K562 (cell line): ENCODE measurements around the gene FUCA2. TPM values are rescaled to one million over a fixed set of nuclear protein-coding genes. Genes with fewer than 3 reads are reported as not detected.
A peak's percentile ranks its signal among the peaks of the same experiment; 100 is the strongest.

ENCODE experiments used
- DMBX1 ChIP-seq: fragments of 250-450 bp; sonication (Bioruptor Pico); IDR thresholded peaks from 2 replicates; pipeline ENCODE4 v1.8.0; 2022; ENCODE audit warnings: inconsistent platforms, mild to moderate bottlenecking, moderate library complexity, borderline replicate concordance
- FIP1L1 ChIP-seq: fragments of 200-400 bp; formaldehyde crosslinking; IDR thresholded peaks from 2 replicates; pipeline ENCODE4 v1.6.1; 2018; ENCODE audit warnings: mild to moderate bottlenecking, low read depth, low read length; ENCODE audit not compliant: poor library complexity, severe bottlenecking
- FOSL1 ChIP-seq: fragments of 200-800 bp; sonication (Bioruptor generic); conservative IDR thresholded peaks from 2 replicates; pipeline ENCODE4 v1.6.1; 2016; ENCODE audit warnings: missing genetic modification characterization, missing compliant biosample characterization
- GTF2F1 ChIP-seq: IDR thresholded peaks from 2 replicates; pipeline ENCODE4 v1.6.1; 2011; ENCODE audit warnings: low read depth, low read length, improper control_type of control experiment
- HNRNPH1 ChIP-seq: fragments of 200-400 bp; formaldehyde crosslinking; optimal IDR thresholded peaks from 2 replicates; pipeline ENCODE3; 2017; ENCODE audit warnings: low read depth, mild to moderate bottlenecking, low read length, moderate library complexity
- ILK ChIP-seq: fragments of 450-650 bp; IDR thresholded peaks from 2 replicates; pipeline ENCODE4 v1.6.1; 2016; ENCODE audit warnings: missing genetic modification characterization, low read depth, mild to moderate bottlenecking, missing compliant biosample characterization, moderate library complexity, borderline replicate concordance
- KAT2B ChIP-seq: IDR thresholded peaks from one replicate; pipeline ENCODE4 v1.6.1; 2012; ENCODE audit warnings: low read depth, mild to moderate bottlenecking, control low read depth, inconsistent platforms, low read length, moderate library complexity
- KLF1 ChIP-seq: fragments of 450-650 bp; IDR thresholded peaks from 2 replicates; pipeline ENCODE4 v1.6.1; 2016; ENCODE audit warnings: missing genetic modification characterization, missing compliant biosample characterization
- LCOR ChIP-seq: sonication (generic); formaldehyde crosslinking; IDR thresholded peaks from 2 replicates; pipeline ENCODE4 v1.8.0; 2022; ENCODE audit warnings: mild to moderate bottlenecking, missing genetic modification reagents
- MTA3 ChIP-seq: fragments of 450-650 bp; formaldehyde crosslinking; IDR thresholded peaks from 2 replicates; pipeline ENCODE4 v1.6.1; 2017; ENCODE audit warnings: mild to moderate bottlenecking, borderline replicate concordance
- NFIC ChIP-seq: fragments of 450-650 bp; IDR thresholded peaks from 2 replicates; pipeline ENCODE4 v1.6.1; 2017; ENCODE audit warnings: mild to moderate bottlenecking, inconsistent platforms
- PML ChIP-seq: IDR thresholded peaks from 2 replicates; pipeline ENCODE4 v1.6.1; 2012; ENCODE audit warnings: low read length, inconsistent platforms
- POLR2G ChIP-seq: fragments of 200-400 bp; formaldehyde crosslinking; IDR thresholded peaks from 2 replicates; pipeline ENCODE4 v1.6.1; 2017; ENCODE audit warnings: low read depth, mild to moderate bottlenecking, antibody characterized with exemption, low read length, moderate library complexity
- RBBP5 ChIP-seq: fragments of 200-600 bp; sonication (generic); IDR thresholded peaks from 2 replicates; pipeline ENCODE4 v1.6.1; 2012; ENCODE audit warnings: borderline replicate concordance, mild to moderate bottlenecking, low read length, control low read depth, inconsistent platforms; ENCODE audit not compliant: insufficient read depth, poor library complexity, severe bottlenecking
- RBM17 ChIP-seq: fragments of 200-400 bp; formaldehyde crosslinking; IDR thresholded peaks from 2 replicates; pipeline ENCODE4 v1.6.1; 2017; ENCODE audit warnings: low read depth, mild to moderate bottlenecking, low read length, borderline replicate concordance
- RFX7 ChIP-seq: fragments of 250-450 bp; sonication (Bioruptor Pico); IDR thresholded peaks from 2 replicates; pipeline ENCODE4 v1.5.1; 2021; ENCODE audit warnings: mild to moderate bottlenecking
- SMARCC2 ChIP-seq: fragments of 450-650 bp; IDR thresholded peaks from 2 replicates; pipeline ENCODE4 v1.6.1; 2017; ENCODE audit warnings: antibody characterized with exemption, moderate library complexity, mild to moderate bottlenecking, low read depth
- STAG1 ChIP-seq: sonication (generic); formaldehyde crosslinking; IDR thresholded peaks from 2 replicates; pipeline ENCODE4 v1.5.0; 2020; ENCODE audit warnings: missing genetic modification reagents, borderline replicate concordance
- THRB ChIP-seq: fragments of 450-650 bp; formaldehyde crosslinking; conservative IDR thresholded peaks from 2 replicates; pipeline ENCODE4 v1.4.0; 2022; ENCODE audit warnings: mild to moderate bottlenecking, missing genetic modification characterization
- ZBTB33 ChIP-seq: sonication (generic); formaldehyde crosslinking; IDR thresholded peaks from 2 replicates; pipeline ENCODE4 v1.8.1; 2023; ENCODE audit warnings: mild to moderate bottlenecking, missing genetic modification reagents
- ZBTB9 ChIP-seq: fragments of 450-650 bp; formaldehyde crosslinking; IDR thresholded peaks from 2 replicates; pipeline ENCODE4 v1.4.0; 2020; ENCODE audit warnings: mild to moderate bottlenecking, moderate library complexity
- ZNF232 ChIP-seq: sonication (generic); formaldehyde crosslinking; IDR thresholded peaks from 2 replicates; pipeline ENCODE4 v1.8.0; 2022; ENCODE audit warnings: mild to moderate bottlenecking, missing genetic modification reagents
- ZNF583 ChIP-seq: fragments of 250-450 bp; sonication (Bioruptor Pico); IDR thresholded peaks from 2 replicates; pipeline ENCODE4 v1.4.0; 2020
- ZSCAN29 ChIP-seq: fragments of 450-650 bp; IDR thresholded peaks from 2 replicates; pipeline ENCODE4 v1.6.1; 2017
- polyA plus RNA-seq, 8 experiments: library from polyadenylated mRNA; depleted of rRNA in 4 of 8; stranded (reverse) in 5 of 8; unstranded in 3 of 8; fragments of >200 nt; fragmentation: Nextera tagmentation in 2 of 8; fragmentation: Illumina TruSeq in 1 of 8; extraction: Ambion mirVana in 2 of 8; extraction: Trizol in 1 of 8; gene quantifications; 2 replicates each; pipeline versions ENCODE4 v1.2.1 to v1.2.3, GENCODE V29; 2011 to 2014; ENCODE audit warnings: inconsistent platforms in 1 of 8, missing spikeins in 1 of 8
- total RNA-seq, 7 experiments: library from RNA; depleted of rRNA in 6 of 7; stranded (reverse); fragments of >200 nt in 6 of 7; fragmentation: Illumina TruSeq in 2 of 7; extraction: Trizol in 2 of 7; gene quantifications; 2 replicates each; pipeline versions ENCODE4 v1.2.1 to v1.2.3, GENCODE V29; 2011 to 2021; ENCODE audit warnings: low replicate concordance in 1 of 7

Gene FUCA2
- total and polyA plus RNA-seq, 9 of the 15 experiments (the other 6 are each of a cell fraction or from before 2014, with no cell fraction given): 20.6 to 112 (median 79.3) TPM

DNA sequence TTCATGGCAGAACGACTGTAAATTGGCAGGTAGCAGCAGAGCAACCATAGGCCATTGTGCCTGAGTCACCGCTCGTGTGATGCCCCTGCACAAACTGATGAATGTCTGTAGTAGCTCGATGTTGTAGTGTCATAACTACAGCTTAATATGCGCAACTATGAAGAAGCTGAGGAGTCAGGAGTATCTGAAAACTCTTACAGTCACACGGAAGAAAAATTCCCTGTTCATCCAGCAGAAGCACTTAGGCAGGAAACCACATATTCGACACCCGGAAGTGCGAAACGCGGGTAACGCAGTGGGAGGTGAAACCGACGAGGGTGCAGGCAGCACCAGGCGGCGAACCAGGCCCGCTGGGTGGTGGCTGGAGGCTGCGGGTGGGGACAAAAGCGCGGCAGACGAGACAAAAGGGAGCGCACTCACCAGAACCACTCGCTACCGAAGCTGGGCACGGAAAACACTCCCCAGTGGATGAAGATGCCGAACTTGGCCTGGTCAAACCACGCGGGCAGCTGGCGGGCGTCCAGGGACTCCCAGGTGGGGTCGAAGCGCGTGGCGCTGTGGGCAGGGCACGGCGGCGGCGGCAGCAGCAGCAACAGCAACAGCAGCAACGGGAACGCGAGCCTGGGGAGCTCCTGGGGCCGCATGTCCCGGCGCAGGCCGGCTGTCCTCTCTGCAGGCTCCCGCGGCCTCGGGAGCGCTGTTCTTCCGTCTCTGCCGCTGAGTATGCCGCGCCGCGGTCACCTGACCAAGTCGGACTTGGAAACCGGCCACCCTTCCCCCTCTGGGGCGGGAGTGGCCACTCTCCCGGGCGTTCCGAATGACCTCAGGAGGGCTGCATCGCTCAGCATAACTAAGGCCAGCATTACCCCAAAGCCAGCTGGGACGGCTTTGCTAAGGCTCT lies at the start of gene FUCA2 (continued):
- peak; percentile 67 for TF ChIP-seq MTA3
- TF ChIP-seq NFIC: peak; percentile 98
- TF ChIP-seq KLF1 (tag): peak; percentile 32; the same call in 1 of the 2 replicates
- TF ChIP-seq KAT2B: no peak
- peak; percentile 92 for TF ChIP-seq RBBP5
- no peak for TF ChIP-seq ILK
- peak; percentile 91 for TF ChIP-seq ZNF232 (CRISPR knock-in tag)
- peak; percentile 95 for TF ChIP-seq FIP1L1
- peak; percentile 75; the same call in 1 of the 2 replicates for TF ChIP-seq RFX7 (CRISPR knock-in tag)
- peak; percentile 99 for TF ChIP-seq POLR2G
- TF ChIP-seq PML: peak; percentile 73; the same call in 1 of the 2 replicates
- no peak for TF ChIP-seq DMBX1 (CRISPR knock-in tag)
- TF ChIP-seq SMARCC2: no peak
- no peak for TF ChIP-seq STAG1 (CRISPR knock-in tag)
- TF ChIP-seq GTF2F1: no peak; the same call in 1 of the 2 replicates
- TF ChIP-seq HNRNPH1: no peak
- TF ChIP-seq ZSCAN29: no peak
- peak; percentile 72; the same call in 1 of the 2 replicates for TF ChIP-seq ZNF583 (CRISPR knock-in tag)
- TF ChIP-seq ZBTB33 (CRISPR knock-in tag): peak; percentile 76; the same call in 1 of the 2 replicates
- peak; percentile 73; the same call in 1 of the 2 replicates for TF ChIP-seq ZBTB9 (CRISPR knock-in tag)
- peak; percentile 40 for TF ChIP-seq THRB (CRISPR knock-in tag)
- TF ChIP-seq LCOR (CRISPR knock-in tag): peak; percentile 96
- TF ChIP-seq RBM17: no peak
- peak; percentile 67 for TF ChIP-seq FOSL1 (tag)
